Kidney capillary endothelial cell (primary cell): ENCODE results near the gene GATA3.

Experiments used
- DNase-seq: peaks from one replicate; pipeline ENCODE4 v3.0.0-alpha.2; 2018; ENCODE audit warnings: low spot score

Gene GATA3

DNA sequence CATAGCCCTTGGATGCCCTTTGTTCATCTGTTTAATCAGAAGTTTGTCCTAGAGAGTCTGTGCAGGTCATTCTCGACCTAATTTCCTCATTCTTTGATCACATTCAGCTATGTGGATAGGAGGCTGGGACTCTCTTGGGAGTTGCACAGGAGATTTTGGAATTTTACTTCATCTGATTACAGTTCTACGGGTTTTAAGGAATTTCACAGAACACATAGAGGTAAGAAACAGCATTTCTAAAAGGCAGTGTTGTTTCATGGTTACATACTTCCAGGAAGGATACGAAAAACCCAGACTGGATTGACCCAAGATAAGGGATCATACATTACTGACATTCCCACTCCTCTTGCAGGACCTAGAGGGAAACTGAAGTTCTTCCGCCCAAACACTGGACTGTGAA lies 45.9 kb downstream of the GATA3 start:
- DNase-seq = no peak

DNA sequence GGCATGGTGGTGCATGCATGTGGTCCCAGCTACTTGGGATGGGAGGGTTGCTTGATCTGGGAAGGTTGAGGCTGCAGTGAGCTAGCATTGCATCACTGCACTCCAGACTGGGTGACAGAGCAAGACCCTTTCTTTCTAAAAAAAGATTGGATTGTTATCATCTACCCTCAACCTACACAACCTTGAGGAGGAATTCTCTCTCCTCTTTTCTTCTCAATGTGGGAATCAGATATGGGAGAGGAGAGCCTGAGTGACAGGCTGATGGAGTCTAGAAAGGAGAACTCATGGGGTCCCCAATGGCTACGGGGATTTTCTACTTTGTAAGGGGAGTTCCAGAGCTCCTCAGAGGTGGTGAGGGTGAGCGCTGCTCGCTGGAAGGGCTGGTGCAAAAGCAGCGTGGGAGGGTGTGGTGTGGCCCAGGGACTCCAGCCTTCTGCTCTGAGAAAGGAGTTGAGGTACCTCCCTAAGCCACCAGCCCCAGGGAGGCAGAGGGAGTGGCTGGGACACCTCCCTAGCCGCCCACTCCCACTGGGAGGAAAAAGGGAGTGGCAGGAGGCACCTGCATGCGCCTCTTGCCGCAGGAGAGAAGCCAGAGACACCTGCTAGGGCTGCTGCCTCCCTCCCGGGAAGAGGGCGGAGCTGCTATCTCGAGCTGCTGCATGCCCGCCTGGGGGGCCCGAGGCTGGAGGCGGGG lies 48.4 kb downstream of the GATA3 start:
- no peak for DNase-seq

DNA sequence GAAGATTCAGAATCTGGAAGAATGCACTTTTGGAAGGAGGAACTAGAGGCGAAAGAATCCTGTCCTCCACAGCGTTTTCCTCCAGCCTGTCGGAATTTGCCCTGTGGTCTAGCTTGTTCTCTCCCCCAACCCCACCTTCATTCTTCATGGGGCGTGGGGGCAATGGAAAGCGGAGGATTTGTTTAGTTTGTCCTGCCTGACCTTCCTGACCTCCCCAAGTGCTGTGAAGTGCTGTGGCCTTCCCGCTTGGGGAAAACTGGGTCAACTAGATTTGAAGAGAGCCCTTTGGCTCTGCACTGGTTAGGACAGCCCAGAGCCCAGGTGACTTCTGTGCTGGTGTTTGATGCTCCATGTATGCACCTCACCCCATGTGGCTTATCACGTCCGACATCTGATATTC lies 49.1 kb downstream of the GATA3 start:
- DNase-seq = no peak

DNA sequence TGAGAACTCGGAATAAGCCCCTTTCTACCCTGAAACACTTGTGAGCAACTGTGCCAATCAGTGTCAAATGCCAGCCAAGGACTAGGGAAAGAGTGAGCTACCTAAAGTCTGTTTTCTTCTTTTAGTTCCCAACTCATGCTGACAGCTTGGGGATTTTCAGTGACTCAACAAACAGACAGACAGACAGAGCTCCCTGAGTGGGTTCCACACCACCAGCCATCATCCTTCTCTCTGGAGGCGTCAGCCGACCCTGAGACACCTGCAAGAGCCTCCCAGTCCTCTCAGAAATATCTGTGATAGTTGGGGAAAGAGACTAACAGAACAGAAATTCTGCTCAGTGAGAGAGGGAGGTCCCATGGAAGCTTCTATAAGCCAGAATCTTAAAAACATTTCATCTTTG lies 49.5 kb downstream of the GATA3 start:
- DNase-seq = no peak

DNA sequence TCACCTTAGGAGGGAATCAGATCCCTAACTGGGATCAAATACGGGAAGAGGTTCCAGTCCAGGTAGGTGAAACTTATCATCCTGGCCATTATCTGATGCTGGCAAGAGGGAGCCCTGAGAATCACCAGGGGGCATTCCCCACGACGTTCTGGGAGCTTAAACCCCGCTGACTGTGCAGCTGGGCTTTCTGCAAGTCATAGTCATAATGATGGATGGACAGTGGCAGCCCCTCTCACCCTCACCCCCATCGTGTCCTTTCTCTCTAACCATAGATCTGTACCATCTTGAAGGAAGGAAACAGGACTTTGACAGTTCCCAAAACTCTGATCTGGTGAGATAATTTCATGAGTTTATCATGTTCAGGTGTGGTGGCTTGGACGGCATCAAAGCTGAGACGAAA lies 50.2 kb downstream of the GATA3 start:
- DNase-seq = no peak

DNA sequence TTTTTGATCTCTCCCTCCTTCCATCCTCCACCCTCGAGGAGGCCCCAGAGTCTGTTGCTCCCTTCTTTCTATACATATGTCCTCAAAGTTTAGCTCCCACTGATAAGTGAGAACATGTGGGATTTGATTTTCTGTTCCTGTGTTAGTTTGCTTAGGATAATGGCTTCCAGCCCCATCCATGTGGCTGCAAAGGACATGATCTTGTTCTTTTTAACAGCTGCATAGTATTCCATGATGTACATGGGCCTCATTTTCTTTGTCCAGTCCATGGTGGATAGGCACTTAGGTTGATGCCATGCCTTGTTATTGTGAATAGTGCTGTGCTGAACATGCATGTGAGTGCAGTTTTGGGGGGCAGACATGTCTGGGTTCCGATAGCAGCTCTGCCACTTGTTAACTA lies 51.4 kb downstream of the GATA3 start:
- no peak for DNase-seq

DNA sequence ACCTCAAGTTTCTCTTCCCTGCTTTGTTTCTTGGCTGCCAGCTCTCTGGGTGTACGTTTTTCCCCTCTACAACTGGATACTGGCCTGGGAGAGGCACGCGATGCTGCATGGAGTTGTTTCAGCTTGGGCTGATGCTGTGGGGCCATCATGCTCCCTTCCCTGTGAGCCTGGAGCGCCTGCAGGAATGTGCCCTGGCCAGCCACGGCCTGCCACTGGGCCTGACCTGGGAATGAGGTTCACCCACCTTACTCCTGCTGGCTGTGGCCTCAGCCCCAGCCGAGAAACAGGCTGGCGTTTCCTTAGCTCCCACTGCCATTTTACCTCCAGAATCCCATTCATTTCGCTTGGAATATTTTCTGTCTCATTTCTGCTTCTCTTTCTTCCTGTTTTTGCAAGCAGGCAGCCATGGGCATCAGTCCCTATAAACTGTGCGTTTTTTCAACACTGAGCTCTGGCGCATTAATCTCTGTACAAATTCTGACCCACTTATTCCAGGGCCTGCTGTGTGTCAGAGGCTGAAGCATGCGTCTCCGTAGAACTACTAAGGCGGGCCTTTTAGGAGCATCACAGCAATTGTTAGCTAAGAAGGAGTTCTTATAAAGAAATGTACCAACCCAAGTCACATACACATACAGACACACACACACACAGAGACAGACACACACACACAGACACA lies 57.9 kb downstream of the GATA3 start:
- no peak for DNase-seq

DNA sequence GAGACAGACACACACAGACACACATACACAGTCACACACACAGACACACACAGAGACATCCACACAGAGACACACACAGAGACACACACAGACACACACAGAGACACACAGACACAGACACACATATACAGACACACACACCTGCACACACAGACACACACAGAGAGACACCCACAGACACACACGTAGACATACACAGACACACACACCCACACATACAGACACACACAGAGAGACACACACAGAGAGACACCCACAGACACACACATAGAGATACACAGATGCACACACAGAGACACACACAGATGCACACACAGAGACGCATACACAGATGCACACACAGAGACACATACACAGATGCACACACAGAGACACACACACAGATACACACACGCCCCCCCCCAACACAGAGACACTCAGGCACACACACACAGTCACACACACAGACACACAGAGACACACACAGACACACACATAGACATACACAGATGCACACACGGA lies 58.5 kb downstream of the GATA3 start:
- DNase-seq = no peak

DNA sequence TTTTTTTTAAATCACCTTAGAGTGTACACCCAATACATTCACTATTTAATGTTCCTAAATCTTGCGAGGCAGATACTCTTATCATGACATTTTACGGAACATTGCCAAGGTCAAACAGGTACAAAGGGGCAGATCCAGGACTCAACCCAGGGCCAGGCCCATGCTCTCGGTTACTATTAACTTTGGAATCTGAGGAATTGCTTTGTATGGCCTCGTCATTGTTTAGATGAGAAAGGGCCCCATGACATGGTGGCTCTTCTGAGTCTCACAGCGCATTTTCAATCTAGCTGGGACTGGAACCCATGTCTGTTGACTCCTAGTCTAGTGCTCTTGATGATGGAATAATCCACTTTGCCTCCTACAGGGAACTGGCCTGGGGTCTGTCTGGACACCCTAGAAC lies 59.1 kb downstream of the GATA3 start:
- no peak for DNase-seq

DNA sequence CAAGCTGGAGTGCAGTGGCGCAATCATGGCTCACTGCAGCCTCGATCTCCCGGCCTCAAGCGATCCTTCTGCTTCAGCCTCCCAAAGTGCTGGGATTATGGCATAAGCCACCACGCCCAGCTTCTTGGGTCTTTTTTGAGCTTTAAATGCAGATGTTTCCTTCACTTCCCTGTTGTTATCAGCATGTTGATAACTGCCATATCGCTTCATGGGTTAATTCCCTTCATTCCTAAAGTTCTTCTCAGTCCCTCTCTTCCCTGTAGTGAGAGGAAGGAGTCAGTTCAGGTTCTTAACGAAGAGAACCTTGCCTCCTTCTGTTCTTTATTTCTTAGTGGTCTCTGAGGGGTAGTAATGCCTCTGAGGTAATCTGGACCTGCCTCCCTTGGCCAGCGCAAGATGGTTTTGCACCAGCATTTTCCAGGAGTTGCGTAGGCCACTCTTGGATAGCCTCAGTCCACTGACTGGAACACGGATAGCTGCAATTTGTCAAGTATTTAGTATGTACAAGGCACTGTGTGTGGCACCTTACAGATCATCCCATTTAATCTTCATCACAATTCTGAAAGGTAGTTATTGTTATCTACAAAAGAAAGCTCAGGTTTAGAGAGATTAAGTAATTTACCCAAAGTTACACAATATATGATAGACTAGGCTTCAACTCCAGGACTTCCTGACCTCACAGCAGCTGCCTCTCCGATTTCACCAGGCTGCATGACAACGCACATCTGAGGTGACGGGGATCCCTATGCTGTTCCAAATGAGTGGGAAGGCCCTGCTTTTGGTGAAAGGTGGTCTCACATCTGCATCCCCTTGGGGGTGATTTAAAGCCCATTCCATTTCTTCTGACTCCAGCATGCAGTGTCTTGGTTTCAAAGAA lies 60.5 kb downstream of the GATA3 start:
- no peak for DNase-seq

DNA sequence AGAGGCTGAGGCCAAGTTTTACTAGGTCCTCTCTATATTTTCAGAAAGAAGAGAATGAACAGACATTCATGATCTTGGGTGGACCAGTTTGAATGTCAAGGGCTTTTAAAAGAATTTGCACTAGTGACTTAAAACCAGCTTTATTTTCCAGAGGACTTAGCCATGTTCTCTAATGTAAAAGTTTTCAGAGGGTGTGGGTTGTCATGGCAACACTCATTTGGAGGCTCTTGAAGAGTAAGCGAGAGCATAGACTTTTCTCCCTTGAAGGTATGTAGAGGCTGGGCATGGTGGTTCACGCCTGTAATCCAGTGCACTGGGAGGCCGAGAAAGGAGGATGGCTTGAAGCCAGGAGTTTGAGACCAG lies 61.1 kb downstream of the GATA3 start:
- no peak for DNase-seq

DNA sequence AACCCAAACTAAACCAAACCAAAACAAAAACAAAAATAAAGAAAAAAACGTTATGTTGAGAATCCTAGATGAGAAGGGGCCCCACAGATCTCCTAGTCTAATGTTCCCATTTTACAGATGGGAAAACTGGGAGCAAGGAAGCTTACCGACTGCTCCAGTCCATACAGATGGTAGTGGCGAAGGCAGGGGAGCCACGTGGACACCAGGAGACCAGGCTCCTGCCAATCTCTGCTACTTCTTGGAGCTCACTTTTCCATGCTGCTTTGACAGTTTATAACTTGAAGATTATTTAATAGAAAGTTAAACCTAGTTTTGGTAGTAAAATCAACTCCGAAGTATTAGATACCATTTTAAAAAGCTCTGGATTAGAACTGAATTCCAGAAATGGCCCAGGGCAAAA lies 62.0 kb downstream of the GATA3 start:
- DNase-seq = no peak

DNA sequence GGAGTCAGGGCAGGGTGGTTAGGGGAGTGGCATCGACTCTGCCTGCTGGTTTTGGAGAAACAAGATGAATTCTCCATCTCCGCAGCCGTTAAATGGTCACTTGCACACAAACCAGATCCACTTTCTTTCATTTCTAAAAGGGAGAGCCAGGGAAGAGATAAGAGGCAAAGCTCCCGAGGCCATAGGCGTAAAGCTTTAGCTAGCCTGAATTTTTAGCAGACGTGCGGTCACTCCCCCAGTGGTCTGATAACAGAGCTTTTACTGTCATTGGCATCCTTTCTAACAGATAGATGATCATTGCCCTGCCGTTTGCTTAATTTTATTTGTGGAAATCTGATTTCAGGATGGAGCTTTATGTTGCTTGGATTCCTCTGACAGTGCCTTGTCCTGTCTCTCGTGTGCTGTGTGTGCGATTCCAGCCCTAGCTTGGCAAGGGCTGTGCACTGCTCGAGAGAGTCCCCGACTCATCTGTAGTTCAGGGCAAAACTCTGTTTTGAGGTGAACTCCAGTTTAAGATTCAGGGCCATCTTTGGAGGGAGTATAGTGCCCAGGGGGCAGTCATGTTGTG lies 62.5 kb downstream of the GATA3 start:
- no peak for DNase-seq

DNA sequence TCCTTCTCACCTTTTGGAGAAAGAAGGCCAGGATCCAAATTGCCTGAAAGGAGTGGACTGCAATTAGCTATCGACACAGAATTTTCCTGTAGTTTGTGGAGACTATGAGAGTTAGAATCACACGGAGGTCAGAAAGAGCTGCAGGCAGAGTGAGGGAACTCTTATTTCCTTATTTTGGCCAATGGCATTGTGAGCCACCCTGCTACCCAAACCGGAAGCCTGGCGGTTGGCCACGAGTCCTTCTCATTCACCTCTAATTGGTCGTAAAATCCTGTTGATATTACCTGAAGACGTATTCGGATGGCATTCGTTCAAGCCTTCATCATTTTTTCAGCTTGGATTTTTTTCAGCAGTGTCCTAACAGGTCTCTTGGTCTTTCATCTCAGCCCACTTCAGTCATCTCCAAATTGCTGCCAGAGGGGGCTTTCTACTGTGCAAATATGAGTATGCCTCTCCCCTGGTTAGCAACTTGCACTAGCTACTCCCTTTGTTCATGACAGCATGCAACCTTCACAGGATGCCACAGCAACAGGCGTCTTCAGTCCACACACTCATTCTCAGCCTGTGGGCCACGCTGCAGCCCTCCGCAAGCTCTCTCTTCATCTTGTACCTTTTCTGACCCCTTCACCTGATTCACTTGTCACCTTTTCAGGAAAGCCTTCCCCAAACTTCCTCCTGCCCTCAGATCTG lies 66.9 kb downstream of the GATA3 start:
- no peak for DNase-seq

DNA sequence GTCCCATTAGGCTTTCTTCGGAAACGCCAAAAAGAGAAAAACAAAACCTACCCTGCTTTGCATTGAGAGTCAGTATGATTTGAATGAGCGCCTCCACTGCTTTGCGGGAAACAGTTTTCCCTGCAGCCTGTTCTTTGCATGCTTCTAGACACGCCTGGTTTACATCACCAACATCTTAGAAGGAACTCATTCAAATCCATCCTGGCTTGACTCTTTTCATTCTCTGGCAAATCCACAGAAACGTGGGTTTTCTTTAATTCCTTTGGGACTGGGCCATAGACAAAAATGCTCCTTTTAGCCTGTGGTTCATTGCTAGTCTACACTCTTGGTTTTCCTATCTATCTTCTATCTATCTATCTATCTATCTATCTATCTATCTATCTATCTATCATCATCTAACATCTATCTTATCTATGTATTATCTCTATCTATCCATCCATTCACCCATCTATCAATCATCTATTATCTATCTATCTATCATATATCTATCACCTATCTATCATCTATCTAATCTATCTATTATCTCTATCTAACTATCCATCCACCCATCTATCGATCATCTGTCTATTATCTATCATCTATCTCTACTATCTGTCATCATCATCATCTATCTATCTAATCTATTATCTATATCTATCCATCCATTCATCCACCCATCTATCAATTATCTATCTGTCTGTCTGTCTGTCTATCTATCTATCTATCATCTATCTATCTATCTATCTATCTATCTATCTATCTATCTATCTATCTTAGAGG lies 68.3 kb downstream of the GATA3 start:
- no peak for DNase-seq

DNA sequence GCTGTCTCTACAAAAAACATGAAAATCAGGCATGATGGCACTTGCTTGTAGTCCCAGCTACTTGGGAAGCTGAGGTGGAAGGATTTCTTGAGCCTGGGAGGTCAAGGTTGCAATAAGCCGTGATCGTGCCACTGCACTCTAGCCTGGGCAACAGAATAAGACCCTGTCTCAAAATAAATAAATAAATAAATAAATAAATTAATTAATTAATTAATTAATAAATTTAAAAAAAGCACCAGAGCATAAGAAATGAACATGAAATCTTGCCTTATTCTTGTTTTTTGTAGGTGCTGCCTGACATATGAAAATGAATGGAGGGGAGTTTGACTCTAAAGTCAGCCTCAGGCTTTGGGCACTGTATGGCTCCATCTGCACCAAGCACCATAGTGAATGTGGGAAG lies 69.9 kb downstream of the GATA3 start:
- DNase-seq = no peak
